BLaER1 treated with 17β-estradiol and CSF1 and Interleukin-3, amounts not matched to agents 10 nM and 100 nM (cell line): ENCODE data around the gene WDR27.

Source experiments
- H3K27ac ChIP-seq, 11 experiments: shearing (Covaris generic); formaldehyde crosslinking; 2 replicates each; pipeline ENCODE4 v1.8.1; 2022
- H3K27me3 ChIP-seq, 11 experiments: shearing (Covaris generic); formaldehyde crosslinking; 2 replicates each; pipeline ENCODE4 v1.8.1; 2022
- H3K36me3 ChIP-seq, 11 experiments: shearing (Covaris generic); formaldehyde crosslinking; 2 replicates each; pipeline ENCODE4 v1.8.1; 2022
- H3K4me1 ChIP-seq, 10 experiments: shearing (Covaris generic); formaldehyde crosslinking; 2 replicates each; pipeline ENCODE4 v1.8.1; 2022
- H3K4me2 ChIP-seq, 11 experiments: shearing (Covaris generic); formaldehyde crosslinking; 2 replicates each; pipeline ENCODE4 v1.8.1; 2022
- H3K4me3 ChIP-seq, 10 experiments: shearing (Covaris generic); formaldehyde crosslinking; 2 replicates each; pipeline ENCODE4 v1.8.1; 2022
- H3K9ac ChIP-seq, 11 experiments: shearing (Covaris generic); formaldehyde crosslinking; 2 replicates each; pipeline ENCODE4 v1.8.1; 2022
- H3K9me3 ChIP-seq, 11 experiments: shearing (Covaris generic); formaldehyde crosslinking; replicated peaks in 1 of 11; 2 replicates each; pipeline ENCODE4 v1.8.1; 2022
- H4K20me1 ChIP-seq, 11 experiments: shearing (Covaris generic); formaldehyde crosslinking; 2 replicates each; pipeline ENCODE4 v1.8.1; 2022
- Cebpa-rat ChIP-seq, 11 experiments: shearing (Covaris generic); IDR thresholded peaks; 2 replicates each; pipeline ENCODE4 v1.8.1; 2022

WDR27 gene

DNA sequence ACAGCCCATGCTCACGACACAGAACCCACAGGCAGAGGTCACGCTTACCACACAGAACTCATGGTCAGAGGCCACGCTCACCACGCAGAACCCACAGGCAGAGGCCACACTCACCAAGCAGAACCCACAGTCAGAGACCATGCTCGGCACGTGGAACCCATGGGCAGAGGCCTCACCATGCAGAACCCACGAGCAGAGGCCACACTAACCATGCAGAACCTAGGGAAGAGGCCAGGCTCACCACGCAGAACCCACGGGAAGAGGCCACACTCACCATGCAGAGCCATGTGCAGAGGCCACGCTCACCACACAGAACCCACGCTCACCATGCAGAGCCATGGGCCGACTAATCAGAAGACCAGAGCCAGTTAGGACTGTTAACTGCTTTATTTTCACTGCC is 245.0 kb downstream of the WDR27 start:
- H3K4me1 ChIP-seq, result no peaks in the 10 kb centered on the region
- no peak for TF ChIP-seq Cebpa-rat (IDR thresholded peaks at IDR 0.05)
- no peaks in the 10 kb centered on the region for H3K27me3 ChIP-seq
- H3K36me3 ChIP-seq, result no peaks in the 10 kb centered on the region; a peak in 1 of 22 replicates
- H3K27ac ChIP-seq, result no peak overlapping the region
- no peak overlapping the region for H3K4me2 ChIP-seq
- H3K9ac ChIP-seq, result no peak overlapping the region
- H3K9me3 ChIP-seq, result peaks cover 5 to 28% (median 19%) of the 10 kb centered on the region in 11 experiments; a peak in 16 of 22 replicates
- H3K4me3 ChIP-seq, result no peak overlapping the region
- H4K20me1 ChIP-seq, result no peaks in the 10 kb centered on the region

DNA sequence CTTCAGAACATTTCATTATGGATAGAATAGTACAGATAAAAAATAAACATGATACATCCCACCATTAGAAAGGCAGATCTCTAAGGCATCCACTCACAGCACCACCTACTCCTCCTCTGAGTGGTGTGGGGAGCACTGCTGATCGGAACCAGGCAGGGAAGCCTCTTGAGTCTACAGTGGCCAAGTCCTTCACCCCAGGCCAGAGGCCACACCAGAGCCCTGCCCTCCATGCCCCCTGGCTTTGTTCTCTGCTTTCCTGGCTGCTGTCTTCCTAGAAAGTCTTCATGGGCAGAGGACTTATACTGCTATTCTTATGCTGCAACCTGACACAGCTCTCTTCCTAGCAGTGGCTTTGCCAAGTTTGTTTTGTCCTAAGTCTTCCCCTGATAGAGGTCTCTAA is 246.4 kb downstream of the WDR27 start:
- Histone ChIP-seq H3K9ac (no peak overlapping the region), H3K9me3 (peaks cover 5 to 28% (median 17%) of the 10 kb centered on the region in 11 experiments; a peak in 16 of 22 replicates)
- no peak for TF ChIP-seq Cebpa-rat (IDR thresholded peaks at IDR 0.05)

DNA sequence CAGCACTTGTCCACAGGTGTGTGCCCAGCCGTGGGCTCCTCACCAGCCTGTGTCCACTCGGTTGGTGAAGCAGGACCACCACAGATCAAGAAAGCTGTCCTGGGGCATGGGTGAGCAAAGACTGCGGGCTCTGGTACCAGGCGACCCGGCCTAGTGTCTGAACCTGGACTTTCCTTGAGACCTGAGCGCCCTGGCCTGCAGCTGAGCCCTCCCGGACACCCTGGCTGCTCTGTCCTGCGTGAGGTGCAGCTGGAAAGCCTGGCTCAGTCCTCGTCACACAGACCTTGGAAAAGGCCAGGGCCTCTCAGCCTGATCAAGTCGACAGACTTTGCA is 247.0 kb downstream of the WDR27 start:
- Histone ChIP-seq H3K36me3 (no peaks in the 10 kb centered on the region; a peak in 1 of 22 replicates), H3K27ac (no peak overlapping the region), H4K20me1 (no peaks in the 10 kb centered on the region), H3K4me3 (no peak overlapping the region), H3K4me1 (peaks cover 0 to 6% (median 0%) of the 10 kb centered on the region in 10 experiments; a peak in 4 of 20 replicates), H3K9ac (no peak overlapping the region), H3K27me3 (no peaks in the 10 kb centered on the region), H3K9me3 (peaks cover 5 to 28% (median 13%) of the 10 kb centered on the region in 11 experiments; a peak in 15 of 22 replicates), H3K4me2 (no peak overlapping the region)
- no peak for TF ChIP-seq Cebpa-rat (IDR thresholded peaks at IDR 0.05)

More for the DNA sequence above, 246.4 kb downstream of the WDR27 start:
- Histone ChIP-seq H3K4me2 (no peak overlapping the region), H3K4me1 (0 out of 20 replicates have a peak, but pooled peaks cover 0 to under 1% (median 0%) of the 10 kb centered on the region in 10 experiments), H3K4me3 (no peak overlapping the region), H3K36me3 (no peaks in the 10 kb centered on the region; a peak in 1 of 22 replicates), H3K27me3 (no peaks in the 10 kb centered on the region), H4K20me1 (no peaks in the 10 kb centered on the region), H3K27ac (no peak overlapping the region)

- H3K27ac ChIP-seq, result no peak overlapping the region
Measured at GRCh38 chr6:169454204-169454871, 247.5 kb downstream of the WDR27 start.

GRCh38 chr6:169452869-169453620 is 248.8 kb downstream of the WDR27 start:
- Histone ChIP-seq H3K4me1 (peaks cover 0 to 7% (median 0%) of the 10 kb centered on the region in 10 experiments; a peak in 4 of 20 replicates), H3K9ac (no peak overlapping the region), H3K36me3 (no peaks in the 10 kb centered on the region; a peak in 1 of 22 replicates), H3K27me3 (no peaks in the 10 kb centered on the region), H4K20me1 (no peaks in the 10 kb centered on the region), H3K4me2 (no peak overlapping the region), H3K27ac (no peak overlapping the region), H3K4me3 (no peak overlapping the region), H3K9me3 (peaks cover 0 to 12% (median 3%) of the 10 kb centered on the region in 11 experiments; a peak in 5 of 22 replicates)
- no peak for TF ChIP-seq Cebpa-rat (IDR thresholded peaks at IDR 0.05)

More at GRCh38 chr6:169454204-169454871, 247.5 kb downstream of the WDR27 start:
- H4K20me1 ChIP-seq, result no peaks in the 10 kb centered on the region
- H3K4me3 ChIP-seq, result no peak overlapping the region
- no peaks in the 10 kb centered on the region; a peak in 1 of 22 replicates for H3K36me3 ChIP-seq
- H3K27me3 ChIP-seq, result no peaks in the 10 kb centered on the region
- peaks cover 0 to 7% (median 0%) of the 10 kb centered on the region in 10 experiments; a peak in 4 of 20 replicates for H3K4me1 ChIP-seq
- H3K9me3 ChIP-seq, result peaks cover 0 to 22% (median 9%) of the 10 kb centered on the region in 11 experiments; a peak in 9 of 22 replicates
- no peak for TF ChIP-seq Cebpa-rat (IDR thresholded peaks at IDR 0.05)
- H3K4me2 ChIP-seq, result no peak overlapping the region
- no peak overlapping the region for H3K9ac ChIP-seq

DNA sequence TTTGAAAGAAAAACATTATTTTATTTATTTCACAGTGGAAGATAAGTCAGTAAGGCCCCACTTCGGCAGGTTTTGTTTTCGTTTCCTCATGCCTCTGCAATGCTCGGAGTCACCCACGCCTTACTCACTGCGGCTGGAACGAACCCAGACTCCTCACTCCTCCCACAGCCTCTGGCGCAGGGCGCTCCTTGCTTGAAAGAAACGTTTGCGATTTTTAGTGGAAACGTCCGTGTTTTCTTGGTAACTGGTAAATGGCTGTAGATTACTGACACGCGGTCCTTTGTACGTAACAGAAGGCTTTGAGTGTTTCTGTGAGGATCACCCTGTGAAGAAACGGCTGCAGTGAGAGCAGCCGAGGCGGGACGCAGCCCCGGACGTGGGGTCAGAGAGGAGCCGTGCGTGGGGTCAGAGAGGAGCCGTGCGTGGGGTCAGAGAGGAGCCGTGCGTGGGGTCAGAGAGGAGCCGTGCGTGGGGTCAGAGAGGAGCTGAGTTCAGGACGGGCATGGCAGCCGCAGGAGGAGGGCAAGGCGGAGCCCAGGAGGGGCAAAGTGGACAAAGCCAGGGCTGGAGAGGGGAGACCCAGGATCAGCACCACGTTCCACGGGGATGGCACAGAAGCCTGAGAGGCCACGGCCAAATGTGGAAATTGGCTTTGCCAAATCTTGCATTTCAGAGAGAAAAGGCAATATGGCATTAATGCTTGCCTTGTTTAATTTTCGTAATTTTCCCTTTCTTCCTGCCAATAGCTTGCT is 249.5 kb downstream of the WDR27 start:
- no peak overlapping the region for H3K27ac ChIP-seq

GRCh38 chr6:169451065-169451838 is 250.6 kb downstream of the WDR27 start:
- H3K9ac ChIP-seq, result no peak overlapping the region
- H3K9me3 ChIP-seq, result 0 out of 22 replicates have a peak, but pooled peaks cover 0 to under 1% (median 0%) of the 10 kb centered on the region in 11 experiments
- H3K27me3 ChIP-seq, result no peaks in the 10 kb centered on the region
- peaks cover 0 to 7% (median 0%) of the 10 kb centered on the region in 10 experiments; a peak in 4 of 20 replicates for H3K4me1 ChIP-seq
- H4K20me1 ChIP-seq, result no peaks in the 10 kb centered on the region
- H3K4me3 ChIP-seq, result no peak overlapping the region
- H3K36me3 ChIP-seq, result no peaks in the 10 kb centered on the region
- no peak overlapping the region for H3K4me2 ChIP-seq
- TF ChIP-seq Cebpa-rat (IDR thresholded peaks at IDR 0.05), result no peak
- no peak overlapping the region for H3K27ac ChIP-seq

More for the DNA sequence above, 249.5 kb downstream of the WDR27 start:
- no peak for TF ChIP-seq Cebpa-rat (IDR thresholded peaks at IDR 0.05)
- no peak overlapping the region for H3K4me2 ChIP-seq
- H3K4me3 ChIP-seq, result no peak overlapping the region
- no peaks in the 10 kb centered on the region for H3K27me3 ChIP-seq
- H3K9me3 ChIP-seq, result peaks cover 0 to 10% (median 3%) of the 10 kb centered on the region in 11 experiments; a peak in 4 of 22 replicates
- H4K20me1 ChIP-seq, result no peaks in the 10 kb centered on the region
- peaks cover 0 to 7% (median 0%) of the 10 kb centered on the region in 10 experiments; a peak in 4 of 20 replicates for H3K4me1 ChIP-seq
- H3K9ac ChIP-seq, result no peak overlapping the region
- no peaks in the 10 kb centered on the region; a peak in 1 of 22 replicates for H3K36me3 ChIP-seq

GRCh38 chr6:169450097-169450496 is 251.7 kb downstream of the WDR27 start:
- H3K27ac ChIP-seq, result no peak overlapping the region
- H3K9ac ChIP-seq, result no peak overlapping the region
- H3K9me3 ChIP-seq, result no peaks in the 10 kb centered on the region
- H3K4me2 ChIP-seq, result peak overlapping the region in 4 of 11 experiments; percentile 8 to 32 (median 20); a peak in 4 of 22 replicates
- H4K20me1 ChIP-seq, result no peaks in the 10 kb centered on the region
- no peaks in the 10 kb centered on the region for H3K27me3 ChIP-seq
- no peak overlapping the region for H3K4me3 ChIP-seq
- no peak for TF ChIP-seq Cebpa-rat (IDR thresholded peaks at IDR 0.05)
- peaks cover 0 to 7% (median 0%) of the 10 kb centered on the region in 10 experiments; a peak in 4 of 20 replicates for H3K4me1 ChIP-seq
- H3K36me3 ChIP-seq, result no peaks in the 10 kb centered on the region
